GM18873 (cell line): Measurements from ENCODE around the gene GOLT1A.
"Not testable (repeated sequence)": the region's sequence is repeated elsewhere in the genome, so short reads cannot be mapped to it uniquely, and the experiment has no call there.

Experiments used
- ATAC-seq: cut with Tn5 transposase; IDR thresholded peaks from one replicate; pipeline ENCODE4 v1.9.1; 2021; ENCODE audit warnings: mild to moderate bottlenecking, moderate library complexity, moderate number of reproducible peaks; ENCODE audit not compliant: unreplicated experiment, low FRiP score

GOLT1A gene

GRCh38 chr1:204249736-204250427, 36.1 kb upstream of the GOLT1A start:
- ATAC-seq = no peak

- ATAC-seq = no peak
These were observed 35.2 kb upstream of the GOLT1A start for GRCh38 chr1:204248954-204249353.

GRCh38 chr1:204246876-204247275, 33.1 kb upstream of the GOLT1A start:
- ATAC-seq = no peak

- ATAC-seq = no peak
These were observed 29.1 kb upstream of the GOLT1A start for GRCh38 chr1:204242920-204243319.

DNA sequence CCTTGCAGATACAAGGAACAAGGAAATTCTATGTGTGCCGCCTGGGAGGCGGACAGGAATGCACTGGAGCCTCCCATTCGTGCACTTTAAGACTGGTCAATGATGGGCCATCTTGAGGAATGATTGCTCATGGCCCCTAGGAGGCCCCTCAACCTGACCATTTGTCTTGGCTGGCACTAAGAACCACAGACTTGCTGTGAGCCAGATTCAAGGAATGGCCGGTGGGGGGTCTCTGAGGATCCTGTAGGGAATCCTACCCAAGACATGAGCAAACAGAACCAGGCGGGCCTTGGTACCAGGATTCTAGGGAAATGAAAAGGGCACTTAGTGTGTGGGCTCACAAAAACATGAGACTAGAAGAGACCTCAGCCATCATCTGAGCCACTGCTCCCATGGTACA, 28.1 kb upstream of the GOLT1A start:
- ATAC-seq = no peak

DNA sequence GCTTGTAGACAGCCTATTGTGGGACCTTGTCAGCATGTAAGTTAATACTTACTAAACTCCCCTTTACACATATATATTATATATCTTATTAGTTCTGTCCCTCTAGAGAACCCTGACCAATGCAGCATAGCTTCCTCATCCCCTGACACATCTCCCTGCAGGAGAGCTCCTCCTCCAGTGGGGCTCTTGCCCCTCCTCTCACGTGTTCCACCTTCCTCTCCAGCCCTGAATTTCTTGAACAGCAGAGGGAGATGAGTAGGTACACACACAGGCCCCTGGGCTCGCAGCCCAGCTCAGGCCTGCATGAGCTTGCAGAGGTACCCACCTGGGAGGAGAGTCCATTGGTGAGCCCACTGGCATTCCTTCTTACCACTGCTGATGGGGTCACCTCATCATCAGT, 27.3 kb upstream of the GOLT1A start:
- ATAC-seq = no peak

- ATAC-seq = no peak
These were observed 26.4 kb upstream of the GOLT1A start for GRCh38 chr1:204240233-204240632.

DNA sequence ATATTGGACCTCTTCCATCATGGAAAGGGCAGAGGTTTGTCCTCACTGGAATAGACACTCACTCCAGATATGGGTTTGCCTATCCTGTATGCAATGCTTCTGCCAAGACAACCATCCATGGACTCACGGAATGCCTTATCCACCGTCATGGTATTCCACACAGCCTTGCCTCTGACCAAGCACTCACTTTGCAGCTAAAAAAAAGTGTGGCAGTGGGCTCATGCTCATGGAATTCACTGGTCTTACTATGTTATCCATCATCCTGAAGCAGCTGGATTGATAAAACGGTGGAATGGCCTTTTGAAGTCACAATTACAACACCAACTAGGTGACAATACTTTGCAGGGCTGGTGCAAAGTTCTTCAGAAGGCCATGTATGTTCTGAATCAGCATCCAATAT, 25.6 kb upstream of the GOLT1A start:
- not testable (repeated sequence) for ATAC-seq

- not testable (repeated sequence) for ATAC-seq
These were observed 24.7 kb upstream of the GOLT1A start for GRCh38 chr1:204238520-204238919.

- not testable (repeated sequence) for ATAC-seq
These were observed 23.7 kb upstream of the GOLT1A start for GRCh38 chr1:204237515-204237914.

DNA sequence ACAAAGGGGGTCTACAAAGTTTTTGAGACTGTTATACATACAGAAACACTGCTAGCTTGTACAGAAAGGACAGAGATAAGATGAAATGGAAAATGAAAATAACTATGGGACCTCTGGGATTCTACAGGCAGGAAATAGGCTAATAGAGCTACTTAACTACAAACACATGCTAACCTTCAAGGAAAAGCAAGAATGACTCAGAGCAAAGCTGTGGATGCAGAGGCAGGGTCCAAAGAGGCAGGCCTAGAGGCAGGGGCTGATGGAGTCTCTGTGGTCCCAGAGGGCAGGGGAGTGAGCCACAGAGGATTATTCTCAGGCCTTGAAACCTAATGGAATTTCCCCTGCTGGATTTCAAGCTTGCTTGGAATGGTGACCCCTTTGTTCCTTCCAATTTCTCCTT, 18.7 kb upstream of the GOLT1A start:
- ATAC-seq = no peak

DNA sequence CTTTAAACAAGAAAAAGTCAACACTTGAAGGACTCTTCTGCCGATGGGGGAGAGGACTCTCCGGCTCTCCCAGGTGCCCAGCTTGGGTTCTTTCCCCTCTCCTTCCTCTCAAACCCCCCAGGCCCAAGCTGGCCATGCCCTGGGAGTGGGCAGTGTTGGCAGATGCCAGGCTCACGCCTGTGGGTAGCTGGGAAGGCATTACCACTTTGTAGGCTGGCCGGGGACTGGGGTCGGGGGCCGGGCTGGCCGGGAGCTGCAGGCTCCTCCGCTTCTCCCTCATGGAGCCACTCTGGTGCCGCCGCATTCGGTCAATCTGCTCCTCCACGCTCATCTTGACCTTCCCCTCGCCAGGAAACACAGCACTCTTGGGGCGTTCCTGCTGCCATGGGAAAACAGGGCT, 16.4 kb upstream of the GOLT1A start:
- ATAC-seq = no peak

- no peak for ATAC-seq
These were observed 15.1 kb upstream of the GOLT1A start for GRCh38 chr1:204228896-204229295.

GRCh38 chr1:204227996-204228785, 14.4 kb upstream of the GOLT1A start:
- ATAC-seq = no peak

DNA sequence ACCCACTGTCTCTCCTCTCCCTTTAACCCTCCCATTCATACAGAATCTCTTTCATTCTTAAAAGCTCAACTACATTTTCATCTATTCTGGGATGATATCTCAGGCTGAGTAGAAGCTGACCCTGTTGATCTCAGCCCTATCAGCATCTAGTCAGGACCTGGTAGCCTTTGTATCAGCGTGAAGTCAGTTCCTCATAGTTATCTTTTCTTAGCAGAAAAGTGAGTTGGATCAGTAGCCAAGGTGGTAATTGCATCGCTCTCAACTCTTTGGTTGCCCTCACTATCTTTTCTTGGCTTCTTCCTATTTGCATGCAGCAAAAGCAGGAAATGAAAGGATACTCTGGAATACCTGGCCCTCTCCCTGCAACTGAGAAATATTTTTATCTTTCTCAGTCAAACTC, 13.6 kb upstream of the GOLT1A start:
- no peak for ATAC-seq

- ATAC-seq = no peak
These were observed 12.3 kb upstream of the GOLT1A start for GRCh38 chr1:204225841-204226735.

GRCh38 chr1:204224655-204225054, 10.9 kb upstream of the GOLT1A start:
- no peak for ATAC-seq

DNA sequence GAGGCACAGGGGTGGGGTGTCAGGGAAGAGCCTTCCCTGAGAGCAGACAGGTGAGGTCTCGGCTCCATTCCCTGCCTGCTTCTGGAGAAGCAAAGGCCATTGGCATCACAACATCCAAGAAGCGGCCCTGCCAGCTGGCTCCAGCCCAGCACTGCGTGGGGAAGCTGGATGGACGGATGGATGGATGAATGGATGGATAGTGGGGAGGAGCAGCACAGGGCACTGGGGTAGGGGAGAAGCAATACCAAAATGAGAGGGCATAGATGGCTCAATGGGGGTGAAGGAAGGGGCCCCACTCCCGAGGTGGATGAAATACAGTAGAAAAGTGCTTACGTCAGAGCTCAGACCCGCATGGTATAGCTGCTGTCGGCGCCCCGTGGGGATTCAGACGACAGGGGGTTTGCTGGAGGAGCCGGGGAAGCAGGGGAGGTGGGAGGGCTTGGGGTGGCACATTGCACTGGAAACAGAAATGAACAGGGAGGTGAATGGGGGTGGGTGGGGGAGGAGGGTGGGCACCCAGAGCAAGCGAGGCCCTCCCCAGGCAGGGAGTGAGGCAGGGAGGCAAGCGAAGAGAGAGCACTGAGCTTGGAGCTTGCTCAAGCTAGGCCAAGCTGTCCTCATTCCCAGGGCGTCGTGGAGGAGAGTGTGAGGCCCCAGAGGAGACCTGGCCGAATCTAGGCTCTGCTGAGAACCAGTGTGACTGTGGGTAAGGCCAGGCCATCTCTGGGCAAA, 9.5 kb upstream of the GOLT1A start:
- no peak for ATAC-seq

DNA sequence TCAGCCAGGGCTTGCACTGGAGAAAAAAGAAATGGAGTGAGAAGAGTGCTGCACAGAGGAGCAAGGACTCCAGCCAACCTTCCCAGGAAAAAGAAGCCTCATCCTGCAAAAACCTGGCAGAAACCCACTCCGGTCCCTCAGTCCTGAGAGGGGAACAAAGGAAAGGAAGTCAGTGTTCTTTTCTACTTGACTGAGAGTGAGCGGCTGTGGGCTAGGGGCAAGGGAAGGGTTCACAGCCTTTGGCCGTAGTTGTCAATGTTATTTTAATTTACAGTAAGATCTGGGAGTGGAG, 8.9 kb upstream of the GOLT1A start:
- no peak for ATAC-seq

DNA sequence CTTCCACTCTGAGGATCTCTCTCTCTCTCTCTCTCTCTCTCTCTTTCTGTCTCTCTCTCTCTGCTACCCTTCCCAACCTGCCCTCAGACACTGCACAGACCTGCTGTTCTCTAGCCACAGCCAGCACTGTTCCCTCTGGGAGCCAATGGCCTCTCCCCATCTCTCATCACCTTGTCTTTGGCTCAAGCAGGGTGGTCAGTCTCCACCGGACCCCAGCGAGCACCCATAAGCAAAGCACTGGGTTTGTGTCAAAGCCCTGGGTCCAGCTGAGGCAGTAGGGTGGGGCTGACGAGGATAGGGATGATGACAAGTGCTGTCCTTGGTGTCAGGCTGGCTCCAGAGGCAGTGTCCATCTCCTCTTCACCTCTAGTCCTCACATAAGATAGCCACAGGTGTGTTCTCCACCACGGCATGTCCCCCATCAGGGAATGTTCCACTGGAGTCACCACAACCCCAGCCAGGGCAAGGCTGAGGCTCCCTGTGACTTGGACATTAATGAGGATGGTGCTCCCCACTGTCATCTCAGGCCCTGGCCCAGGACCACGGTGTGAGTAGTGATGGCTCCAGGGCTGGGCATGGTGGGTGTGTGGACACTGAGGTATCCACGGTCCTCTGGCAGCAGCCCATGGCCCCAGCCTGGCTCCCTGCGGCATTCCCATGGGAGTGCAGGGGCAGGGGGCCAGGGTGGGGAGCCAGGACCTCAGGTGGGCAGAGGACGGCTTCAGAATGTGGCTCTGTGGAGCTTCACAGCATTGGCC, 8.4 kb upstream of the GOLT1A start:
- no peak for ATAC-seq
